ENCODE data around the gene WDFY4.

Gene WDFY4

GRCh38 chr10:48745662-48746245 lies 61.1 kb downstream of the WDFY4 start:
- no peak for DNase-seq

GRCh38 chr10:48748573-48748972 lies 63.9 kb downstream of the WDFY4 start:
- DNase-seq: no peak

- DNase-seq: no peak
These were observed 64.6 kb downstream of the WDFY4 start for GRCh38 chr10:48749254-48749787.

- DNase-seq: no peak
These were observed 65.3 kb downstream of the WDFY4 start for GRCh38 chr10:48750019-48750418.

GRCh38 chr10:48750991-48751390 lies 66.3 kb downstream of the WDFY4 start:
- no peak for DNase-seq

GRCh38 chr10:48751730-48752129 lies 67.1 kb downstream of the WDFY4 start:
- no peak for DNase-seq

GRCh38 chr10:48758411-48758810 lies 73.7 kb downstream of the WDFY4 start:
- no peak for DNase-seq

- DNase-seq: no peak
These were observed 74.6 kb downstream of the WDFY4 start for GRCh38 chr10:48759113-48759901.

- DNase-seq: no peak
These were observed 76.3 kb downstream of the WDFY4 start for GRCh38 chr10:48760983-48761382.

GRCh38 chr10:48762064-48763042 lies 77.7 kb downstream of the WDFY4 start:
- DNase-seq: no peak

- no peak for DNase-seq
These were observed 78.8 kb downstream of the WDFY4 start for GRCh38 chr10:48763403-48763965.

- no peak for DNase-seq
These were observed 79.8 kb downstream of the WDFY4 start for GRCh38 chr10:48764486-48764885.

- DNase-seq: no peak
These were observed 80.4 kb downstream of the WDFY4 start for GRCh38 chr10:48765039-48765438.

GRCh38 chr10:48765527-48765926 lies 80.9 kb downstream of the WDFY4 start:
- no peak for DNase-seq

GRCh38 chr10:48767373-48768143 lies 82.9 kb downstream of the WDFY4 start:
- no peak for DNase-seq

GRCh38 chr10:48768144-48768766 lies 83.6 kb downstream of the WDFY4 start:
- no peak for DNase-seq

GRCh38 chr10:48768926-48769325 lies 84.3 kb downstream of the WDFY4 start:
- no peak for DNase-seq

GRCh38 chr10:48769706-48770435 lies 85.2 kb downstream of the WDFY4 start:
- no peak for DNase-seq

- DNase-seq: no peak
These were observed 86.0 kb downstream of the WDFY4 start for GRCh38 chr10:48770561-48771089.

GRCh38 chr10:48771234-48771633 lies 86.6 kb downstream of the WDFY4 start:
- DNase-seq: no peak

- DNase-seq: no peak
These were observed 87.4 kb downstream of the WDFY4 start for GRCh38 chr10:48772059-48772458.

Data from CD4-positive, alpha-beta T cell treated with Interferon gamma for 1 hour (primary cell).